SK-N-SH treated with all-trans-retinoic acid at 6 μM for 48 hours (cell line): ENCODE data around the gene ALPK3.

Source experiments
- ATAC-seq: fragments of 200-7000 bp; cut with Tn5 transposase; 3 replicates; pipeline ENCODE4 v1.9.1; 2020; ENCODE audit warnings: mild to moderate bottlenecking, moderate library complexity
- BACH2 ChIP-seq: fragments of 250-450 bp; sonication (Bioruptor Pico); IDR thresholded peaks from 2 replicates; pipeline ENCODE4 v1.9.0; 2021; ENCODE audit warnings: mild to moderate bottlenecking, borderline replicate concordance
- CSDC2 ChIP-seq: fragments of 250-450 bp; sonication (Bioruptor Pico); IDR thresholded peaks from 2 replicates; pipeline ENCODE4 v1.5.0; 2020; ENCODE audit warnings: mild to moderate bottlenecking, moderate library complexity
- ESRRG ChIP-seq: fragments of 250-450 bp; sonication (Bioruptor Pico); IDR thresholded peaks from 2 replicates; pipeline ENCODE4 v1.6.1; 2021; ENCODE audit warnings: mild to moderate bottlenecking
- GLIS3 ChIP-seq: fragments of 250-450 bp; sonication (Bioruptor Pico); IDR thresholded peaks from 2 replicates; pipeline ENCODE4 v1.5.0; 2020; ENCODE audit warnings: mild to moderate bottlenecking, moderate library complexity
- ISL1 ChIP-seq: fragments of 250-450 bp; sonication (Bioruptor Pico); IDR thresholded peaks from 2 replicates; pipeline ENCODE4 v2.1.2; 2022; ENCODE audit warnings: mild to moderate bottlenecking, moderate library complexity
- OSR1 ChIP-seq: fragments of 250-450 bp; sonication (Bioruptor Pico); IDR thresholded peaks from 2 replicates; pipeline ENCODE4 v1.8.0; 2022; ENCODE audit warnings: moderate library complexity, mild to moderate bottlenecking, inconsistent platforms
- PPARA ChIP-seq: fragments of 250-450 bp; sonication (Bioruptor Pico); IDR thresholded peaks from 2 replicates; pipeline ENCODE4 v1.5.0; 2020; ENCODE audit warnings: mild to moderate bottlenecking, borderline replicate concordance
- RARB ChIP-seq: fragments of 250-450 bp; sonication (Bioruptor Pico); IDR thresholded peaks from 2 replicates; pipeline ENCODE4 v1.8.0; 2021; ENCODE audit warnings: mild to moderate bottlenecking, moderate library complexity
- TCF4 ChIP-seq: fragments of 250-450 bp; sonication (Bioruptor Pico); IDR thresholded peaks from 2 replicates; pipeline ENCODE4 v1.8.0; 2021; ENCODE audit warnings: mild to moderate bottlenecking, moderate library complexity, borderline replicate concordance
- TOX ChIP-seq: fragments of 250-450 bp; sonication (Bioruptor Pico); IDR thresholded peaks from 2 replicates; pipeline ENCODE4 v1.8.0; 2021; ENCODE audit warnings: mild to moderate bottlenecking, moderate library complexity, borderline replicate concordance
- ZC3H10 ChIP-seq: fragments of 250-450 bp; sonication (Bioruptor Pico); IDR thresholded peaks from 2 replicates; pipeline ENCODE4 v1.5.1; 2021; ENCODE audit warnings: mild to moderate bottlenecking, moderate library complexity
- ZFP3 ChIP-seq: fragments of 250-450 bp; sonication (Bioruptor Pico); IDR thresholded peaks from 2 replicates; pipeline ENCODE4 v1.5.0; 2020; ENCODE audit warnings: mild to moderate bottlenecking, moderate library complexity
- ZNF565 ChIP-seq: fragments of 450-650 bp; formaldehyde crosslinking; conservative IDR thresholded peaks from 2 replicates; pipeline ENCODE4 v1.5.0; 2020; ENCODE audit warnings: low read depth, mild to moderate bottlenecking, moderate library complexity
- ZNF70 ChIP-seq: fragments of 450-650 bp; formaldehyde crosslinking; IDR thresholded peaks from 2 replicates; pipeline ENCODE4 v1.5.0; 2020; ENCODE audit warnings: mild to moderate bottlenecking, moderate library complexity
- TF ChIP-seq, protein P1 (sequence below): fragments of 250-450 bp; sonication (Bioruptor Pico); IDR thresholded peaks from 2 replicates; pipeline ENCODE4 v1.5.1; 2021; ENCODE audit warnings: mild to moderate bottlenecking, moderate library complexity
- TF ChIP-seq, protein P2 (sequence below): fragments of 250-450 bp; sonication (Bioruptor Pico); IDR thresholded peaks from 2 replicates; pipeline ENCODE4 v1.5.1; 2020; ENCODE audit warnings: low read depth, mild to moderate bottlenecking, moderate library complexity
- TF ChIP-seq, protein P3 (sequence below): fragments of 250-450 bp; sonication (Bioruptor Pico); IDR thresholded peaks from 2 replicates; pipeline ENCODE4 v1.5.0; 2020; ENCODE audit warnings: mild to moderate bottlenecking, moderate library complexity
- TF ChIP-seq, protein P4 (sequence below): fragments of 250-450 bp; sonication (Bioruptor Pico); IDR thresholded peaks from 2 replicates; pipeline ENCODE4 v1.8.0; 2021; ENCODE audit warnings: low read depth, mild to moderate bottlenecking, moderate library complexity, borderline replicate concordance

Gene ALPK3

DNA sequence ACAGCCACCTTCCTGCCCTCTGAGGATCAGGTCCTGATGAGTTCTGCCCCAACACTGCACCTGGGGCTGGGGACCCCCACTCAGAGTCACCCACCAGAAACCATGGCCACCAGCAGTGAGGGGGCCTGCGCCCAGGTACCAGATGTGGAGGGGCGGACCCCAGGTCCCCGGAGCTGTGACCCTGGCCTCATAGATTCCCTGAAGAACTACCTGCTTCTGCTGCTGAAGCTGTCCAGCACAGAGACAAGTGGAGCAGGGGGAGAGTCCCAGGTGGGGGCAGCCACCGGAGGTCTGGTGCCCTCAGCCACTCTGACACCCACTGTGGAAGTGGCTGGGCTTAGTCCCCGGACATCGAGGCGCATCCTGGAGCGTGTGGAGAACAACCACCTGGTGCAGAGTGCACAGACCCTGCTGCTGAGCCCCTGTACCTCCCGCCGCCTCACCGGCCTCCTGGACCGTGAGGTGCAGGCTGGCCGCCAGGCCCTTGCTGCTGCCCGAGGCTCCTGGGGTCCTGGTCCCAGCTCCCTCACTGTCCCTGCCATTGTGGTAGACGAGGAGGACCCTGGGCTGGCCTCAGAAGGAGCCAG is 40.4 kb downstream of the ALPK3 start (continued):
- TF ChIP-seq, protein P1, sequence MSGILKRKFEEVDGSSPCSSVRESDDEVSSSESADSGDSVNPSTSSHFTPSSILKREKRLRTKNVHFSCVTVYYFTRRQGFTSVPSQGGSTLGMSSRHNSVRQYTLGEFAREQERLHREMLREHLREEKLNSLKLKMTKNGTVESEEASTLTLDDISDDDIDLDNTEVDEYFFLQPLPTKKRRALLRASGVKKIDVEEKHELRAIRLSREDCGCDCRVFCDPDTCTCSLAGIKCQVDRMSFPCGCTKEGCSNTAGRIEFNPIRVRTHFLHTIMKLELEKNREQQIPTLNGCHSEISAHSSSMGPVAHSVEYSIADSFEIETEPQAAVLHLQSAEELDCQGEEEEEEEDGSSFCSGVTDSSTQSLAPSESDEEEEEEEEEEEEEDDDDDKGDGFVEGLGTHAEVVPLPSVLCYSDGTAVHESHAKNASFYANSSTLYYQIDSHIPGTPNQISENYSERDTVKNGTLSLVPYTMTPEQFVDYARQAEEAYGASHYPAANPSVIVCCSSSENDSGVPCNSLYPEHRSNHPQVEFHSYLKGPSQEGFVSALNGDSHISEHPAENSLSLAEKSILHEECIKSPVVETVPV (CRISPR knock-in tag): no peak
- no peak for TF ChIP-seq ESRRG (CRISPR knock-in tag)

DNA sequence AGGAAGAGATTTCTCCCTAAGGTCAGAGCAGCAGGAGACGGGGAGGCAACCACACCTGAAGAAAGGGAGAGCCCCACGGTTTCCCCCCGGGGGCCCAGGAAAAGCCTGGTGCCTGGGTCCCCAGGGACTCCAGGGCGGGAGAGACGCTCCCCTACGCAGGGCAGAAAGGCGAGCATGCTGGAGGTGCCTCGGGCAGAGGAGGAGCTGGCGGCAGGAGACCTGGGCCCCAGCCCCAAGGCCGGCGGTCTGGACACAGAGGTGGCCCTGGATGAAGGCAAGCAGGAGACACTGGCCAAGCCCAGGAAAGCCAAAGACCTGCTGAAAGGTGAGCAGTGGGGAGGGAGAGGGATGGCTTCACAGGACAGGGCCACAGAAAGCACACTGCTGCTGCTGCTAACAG is 41.1 kb downstream of the ALPK3 start:
- ATAC-seq: no peak

DNA sequence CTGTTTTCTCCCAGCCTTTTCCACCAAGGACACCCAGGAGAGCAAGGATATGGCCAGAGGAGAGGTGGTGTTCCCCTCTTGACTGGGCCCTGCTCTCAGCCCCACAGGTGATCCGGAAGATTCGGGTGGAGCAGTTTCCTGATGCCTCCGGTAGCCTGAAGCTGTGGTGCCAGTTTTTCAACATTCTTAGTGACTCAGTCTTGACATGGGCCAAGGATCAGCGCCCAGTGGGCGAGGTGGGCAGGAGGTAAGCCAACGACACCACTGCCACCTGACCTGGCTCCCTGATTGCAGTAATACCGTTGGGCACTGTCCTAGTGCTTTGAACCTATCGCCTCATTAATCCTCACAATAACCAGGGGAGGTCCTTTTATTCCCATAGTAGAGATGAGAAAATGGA is 42.0 kb downstream of the ALPK3 start:
- no peak for ATAC-seq
- TF ChIP-seq GLIS3 (CRISPR knock-in tag) (no peak), ZNF565 (CRISPR knock-in tag) (no peak), TCF4 (no peak), BACH2 (CRISPR knock-in tag) (no peak), TOX (CRISPR knock-in tag) (no peak), CSDC2 (CRISPR knock-in tag) (no peak)
- TF ChIP-seq, protein P2, sequence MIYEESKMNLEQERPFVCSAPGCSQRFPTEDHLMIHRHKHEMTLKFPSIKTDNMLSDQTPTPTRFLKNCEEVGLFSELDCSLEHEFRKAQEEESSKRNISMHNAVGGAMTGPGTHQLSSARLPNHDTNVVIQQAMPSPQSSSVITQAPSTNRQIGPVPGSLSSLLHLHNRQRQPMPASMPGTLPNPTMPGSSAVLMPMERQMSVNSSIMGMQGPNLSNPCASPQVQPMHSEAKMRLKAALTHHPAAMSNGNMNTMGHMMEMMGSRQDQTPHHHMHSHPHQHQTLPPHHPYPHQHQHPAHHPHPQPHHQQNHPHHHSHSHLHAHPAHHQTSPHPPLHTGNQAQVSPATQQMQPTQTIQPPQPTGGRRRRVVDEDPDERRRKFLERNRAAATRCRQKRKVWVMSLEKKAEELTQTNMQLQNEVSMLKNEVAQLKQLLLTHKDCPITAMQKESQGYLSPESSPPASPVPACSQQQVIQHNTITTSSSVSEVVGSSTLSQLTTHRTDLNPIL (CRISPR knock-in tag): no peak
- TF ChIP-seq, protein P3, sequence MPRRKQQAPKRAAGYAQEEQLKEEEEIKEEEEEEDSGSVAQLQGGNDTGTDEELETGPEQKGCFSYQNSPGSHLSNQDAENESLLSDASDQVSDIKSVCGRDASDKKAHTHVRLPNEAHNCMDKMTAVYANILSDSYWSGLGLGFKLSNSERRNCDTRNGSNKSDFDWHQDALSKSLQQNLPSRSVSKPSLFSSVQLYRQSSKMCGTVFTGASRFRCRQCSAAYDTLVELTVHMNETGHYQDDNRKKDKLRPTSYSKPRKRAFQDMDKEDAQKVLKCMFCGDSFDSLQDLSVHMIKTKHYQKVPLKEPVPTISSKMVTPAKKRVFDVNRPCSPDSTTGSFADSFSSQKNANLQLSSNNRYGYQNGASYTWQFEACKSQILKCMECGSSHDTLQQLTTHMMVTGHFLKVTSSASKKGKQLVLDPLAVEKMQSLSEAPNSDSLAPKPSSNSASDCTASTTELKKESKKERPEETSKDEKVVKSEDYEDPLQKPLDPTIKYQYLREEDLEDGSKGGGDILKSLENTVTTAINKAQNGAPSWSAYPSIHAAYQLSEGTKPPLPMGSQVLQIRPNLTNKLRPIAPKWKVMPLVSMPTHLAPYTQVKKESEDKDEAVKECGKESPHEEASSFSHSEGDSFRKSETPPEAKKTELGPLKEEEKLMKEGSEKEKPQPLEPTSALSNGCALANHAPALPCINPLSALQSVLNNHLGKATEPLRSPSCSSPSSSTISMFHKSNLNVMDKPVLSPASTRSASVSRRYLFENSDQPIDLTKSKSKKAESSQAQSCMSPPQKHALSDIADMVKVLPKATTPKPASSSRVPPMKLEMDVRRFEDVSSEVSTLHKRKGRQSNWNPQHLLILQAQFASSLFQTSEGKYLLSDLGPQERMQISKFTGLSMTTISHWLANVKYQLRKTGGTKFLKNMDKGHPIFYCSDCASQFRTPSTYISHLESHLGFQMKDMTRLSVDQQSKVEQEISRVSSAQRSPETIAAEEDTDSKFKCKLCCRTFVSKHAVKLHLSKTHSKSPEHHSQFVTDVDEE (CRISPR knock-in tag): no peak

More for the DNA sequence above, 41.1 kb downstream of the ALPK3 start:
- TF ChIP-seq PPARA (CRISPR knock-in tag) (no peak), BACH2 (CRISPR knock-in tag) (no peak), ZNF565 (CRISPR knock-in tag) (no peak), ISL1 (CRISPR knock-in tag) (no peak), ZNF70 (CRISPR knock-in tag) (no peak), ESRRG (CRISPR knock-in tag) (no peak), ZC3H10 (CRISPR knock-in tag) (no peak), OSR1 (CRISPR knock-in tag) (no peak), RARB (CRISPR knock-in tag) (no peak)
- TF ChIP-seq, protein P1 (CRISPR knock-in tag): no peak
- TF ChIP-seq, protein P4, sequence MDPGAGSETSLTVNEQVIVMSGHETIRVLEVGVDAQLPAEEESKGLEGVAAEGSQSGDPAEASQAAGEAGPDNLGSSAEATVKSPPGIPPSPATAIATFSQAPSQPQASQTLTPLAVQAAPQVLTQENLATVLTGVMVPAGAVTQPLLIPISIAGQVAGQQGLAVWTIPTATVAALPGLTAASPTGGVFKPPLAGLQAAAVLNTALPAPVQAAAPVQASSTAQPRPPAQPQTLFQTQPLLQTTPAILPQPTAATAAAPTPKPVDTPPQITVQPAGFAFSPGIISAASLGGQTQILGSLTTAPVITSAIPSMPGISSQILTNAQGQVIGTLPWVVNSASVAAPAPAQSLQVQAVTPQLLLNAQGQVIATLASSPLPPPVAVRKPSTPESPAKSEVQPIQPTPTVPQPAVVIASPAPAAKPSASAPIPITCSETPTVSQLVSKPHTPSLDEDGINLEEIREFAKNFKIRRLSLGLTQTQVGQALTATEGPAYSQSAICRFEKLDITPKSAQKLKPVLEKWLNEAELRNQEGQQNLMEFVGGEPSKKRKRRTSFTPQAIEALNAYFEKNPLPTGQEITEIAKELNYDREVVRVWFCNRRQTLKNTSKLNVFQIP: no peak
- TF ChIP-seq, protein P2 (CRISPR knock-in tag): no peak

DNA sequence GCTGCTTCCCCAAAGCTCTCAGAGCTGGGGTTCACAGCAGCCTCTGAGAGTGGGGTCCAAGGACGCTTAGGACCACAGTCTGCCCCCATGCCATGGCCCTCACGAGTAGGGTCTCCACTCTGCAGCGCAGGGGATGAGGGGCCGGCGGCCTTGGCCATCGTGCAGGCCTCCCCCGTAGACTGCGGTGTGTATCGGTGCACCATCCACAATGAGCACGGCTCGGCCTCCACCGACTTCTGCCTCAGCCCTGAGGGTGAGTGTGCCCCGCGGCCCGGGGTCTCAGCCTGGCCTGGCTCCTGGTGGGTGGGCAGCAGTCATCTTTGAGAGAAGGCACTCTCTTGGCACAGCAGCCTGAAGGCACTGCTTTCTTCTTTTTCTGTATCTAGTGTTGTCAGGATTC is 42.5 kb downstream of the ALPK3 start:
- ATAC-seq: no peak
- TF ChIP-seq ZC3H10 (CRISPR knock-in tag) (no peak), ZFP3 (CRISPR knock-in tag) (no peak)
